ENCODE data around the gene DSCAM. TPM values are rescaled to one million over a fixed set of nuclear protein-coding genes. Genes with fewer than 3 reads are reported as not detected.

Gene DSCAM
- total and polyA plus RNA-seq, 2 donors (not counting 3 experiments of a cell fraction or from before 2014, with no cell fraction given), result not detected

- dilution Hi-C loops (cut with MboI; ENCODE audit: extremely low pct_ligation_motif_present, low sequenced_read_pairs) (no loop called here), intact Hi-C loops (cut with micrococcal nuclease) (no loop called here)
- DNase-seq (ENCODE audit: low read depth, low spot score) (no peak), FAIRE-seq (no peak)
- CTCF ChIA-PET, result no interaction called here
- H4K20me1 ChIP-seq (replicated peaks; ENCODE audit: control insufficient read depth, extremely low read depth, insufficient read depth, low read length), result no peaks in the 10 kb centered on the region
- H2AFZ ChIP-seq (ENCODE audit: low read depth, low read length), result no peak overlapping the region
- no peaks in the 10 kb centered on the region for H3K79me2 ChIP-seq (ENCODE audit: control insufficient read depth, insufficient read depth, low read length)
- H3K4me1 ChIP-seq (ENCODE audit: control insufficient read depth, extremely low read depth, insufficient read depth, low read length), result no peaks in the 10 kb centered on the region
- POLR2A ChIA-PET, result no interaction called here
- no peak overlapping the region for H3K9ac ChIP-seq (replicated peaks; ENCODE audit: extremely low read depth, insufficient read depth, low read length)
- no peak overlapping the region for H3K4me2 ChIP-seq (ENCODE audit: insufficient read depth, low read length)
- no peak overlapping the region for H3K4me3 ChIP-seq (replicated peaks in 1 of 3; ENCODE audit: insufficient read depth in 1 of 3, low read depth in 1 of 3, low read length in 3 of 3)
- no peak overlapping the region for H3K27ac ChIP-seq (ENCODE audit: insufficient read depth, low read depth, low read length)
- H3K9me1 ChIP-seq (replicated peaks; ENCODE audit: control insufficient read depth, extremely low read depth, insufficient read depth, low read length), result no peaks in the 10 kb centered on the region
- TF ChIP-seq GATA2 (IDR thresholded peaks at IDR 0.05; ENCODE audit: insufficient read depth, insufficient read length, low read depth, low read length) (no peak), JUN (IDR thresholded peaks at IDR 0.05; ENCODE audit: borderline replicate concordance, insufficient read depth, insufficient read length, low read depth) (no peak), EZH2 (IDR thresholded peaks at IDR 0.05; ENCODE audit: borderline replicate concordance, low read depth, low read length, severe bottlenecking) (no peak), POLR2AphosphoS5 (IDR thresholded peaks at IDR 0.05; ENCODE audit: insufficient read depth, low read depth, low read length) (no peak), FOS (IDR thresholded peaks at IDR 0.05; ENCODE audit: borderline replicate concordance, insufficient read depth, low read length) (no peak)
- no TSS peak for BruUV-seq (replicated peaks)
- H3K27me3 ChIP-seq (ENCODE audit: control insufficient read depth in 2 of 2, insufficient read depth in 2 of 2, low read length in 2 of 2), result no peaks in the 10 kb centered on the region
- H3K36me3 ChIP-seq (ENCODE audit: control insufficient read depth in 2 of 2, extremely low read depth in 1 of 2, insufficient read depth in 2 of 2, low read length in 2 of 2), result no peaks in the 10 kb centered on the region
- H3K9me3 ChIP-seq (replicated peaks; ENCODE audit: control insufficient read depth, insufficient read depth, low read length), result peaks cover 3% of the 10 kb centered on the region
These were observed 563.8 kb downstream of the DSCAM start for GRCh38 chr21:40282912-40283886.

- Histone ChIP-seq H3K79me2 (ENCODE audit: control insufficient read depth, insufficient read depth, low read length) (no peaks in the 10 kb centered on the region), H3K9me3 (replicated peaks; ENCODE audit: control insufficient read depth, insufficient read depth, low read length) (peaks cover 5% of the 10 kb centered on the region), H3K27me3 (ENCODE audit: control insufficient read depth in 2 of 2, insufficient read depth in 2 of 2, low read length in 2 of 2) (no peaks in the 10 kb centered on the region), H3K9ac (replicated peaks; ENCODE audit: extremely low read depth, insufficient read depth, low read length) (no peak overlapping the region), H4K20me1 (replicated peaks; ENCODE audit: control insufficient read depth, extremely low read depth, insufficient read depth, low read length) (no peaks in the 10 kb centered on the region), H3K4me3 (replicated peaks in 1 of 3; ENCODE audit: insufficient read depth in 1 of 3, low read depth in 1 of 3, low read length in 3 of 3) (no peak overlapping the region), H3K36me3 (ENCODE audit: control insufficient read depth in 2 of 2, extremely low read depth in 1 of 2, insufficient read depth in 2 of 2, low read length in 2 of 2) (no peaks in the 10 kb centered on the region), H2AFZ (ENCODE audit: low read depth, low read length) (no peak overlapping the region), H3K9me1 (replicated peaks; ENCODE audit: control insufficient read depth, extremely low read depth, insufficient read depth, low read length) (no peaks in the 10 kb centered on the region), H3K4me1 (ENCODE audit: control insufficient read depth, extremely low read depth, insufficient read depth, low read length) (no peaks in the 10 kb centered on the region), H3K4me2 (ENCODE audit: insufficient read depth, low read length) (no peak overlapping the region), H3K27ac (ENCODE audit: insufficient read depth, low read depth, low read length) (no peak overlapping the region)
- DNase-seq (ENCODE audit: low read depth, low spot score) (no peak), FAIRE-seq (no peak)
- intact Hi-C loops (cut with micrococcal nuclease) (no loop called here), dilution Hi-C loops (cut with MboI; ENCODE audit: extremely low pct_ligation_motif_present, low sequenced_read_pairs) (no loop called here)
- TF ChIP-seq POLR2A (IDR thresholded peaks at IDR 0.05; ENCODE audit: low read depth, low read length) (no peak), POLR2AphosphoS5 (IDR thresholded peaks at IDR 0.05; ENCODE audit: insufficient read depth, low read depth, low read length) (no peak), FOS (IDR thresholded peaks at IDR 0.05; ENCODE audit: borderline replicate concordance, insufficient read depth, low read length) (no peak)
- BruUV-seq (replicated peaks), result no TSS peak
- POLR2A ChIA-PET, result no interaction called here
- CTCF ChIA-PET, result no interaction called here
These were observed 568.6 kb downstream of the DSCAM start for GRCh38 chr21:40278345-40278744.
